Measurements from ENCODE around the gene NEO1. TPM values are rescaled to one million over a fixed set of nuclear protein-coding genes. Genes with fewer than 3 reads are reported as not detected.
A peak's percentile ranks its signal among the peaks of the same experiment; 100 is the strongest.

Gene NEO1
- total and polyA plus RNA-seq, 2 of the 13 experiments (the other 11 are each of a cell fraction or from before 2014, with no cell fraction given) = 8.4 to 11.0 TPM

DNA sequence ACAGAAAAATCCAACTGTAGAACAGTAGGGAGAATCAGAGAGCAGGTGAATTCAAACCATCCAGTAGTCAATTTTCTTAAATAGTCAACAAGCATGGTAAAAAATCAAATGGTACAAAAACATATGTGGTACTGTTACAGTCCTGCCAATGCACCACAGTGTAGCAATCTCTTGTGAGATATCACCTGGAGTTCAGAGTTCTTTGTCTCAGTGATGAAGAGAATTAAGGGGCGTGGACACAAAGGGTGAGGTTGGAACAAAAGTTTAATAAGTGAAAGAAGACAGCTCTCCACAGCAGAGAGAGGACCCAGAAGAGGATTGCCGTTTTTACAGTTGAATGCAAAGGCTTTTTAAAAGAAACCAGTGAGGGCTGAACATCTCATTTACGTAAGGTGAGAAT is 113.2 kb downstream of the NEO1 start:
- in situ Hi-C loops (cut with HindIII; ENCODE audit: extremely low pct_ligation_motif_present, low pct_unique_long_range_greater_than_20kb) = no loop called here
- H3K4me3 ChIP-seq (replicated peaks in 1 of 3; ENCODE audit: insufficient read depth in 1 of 3, low read depth in 2 of 3, low read length in 3 of 3) = no peak overlapping the region

DNA sequence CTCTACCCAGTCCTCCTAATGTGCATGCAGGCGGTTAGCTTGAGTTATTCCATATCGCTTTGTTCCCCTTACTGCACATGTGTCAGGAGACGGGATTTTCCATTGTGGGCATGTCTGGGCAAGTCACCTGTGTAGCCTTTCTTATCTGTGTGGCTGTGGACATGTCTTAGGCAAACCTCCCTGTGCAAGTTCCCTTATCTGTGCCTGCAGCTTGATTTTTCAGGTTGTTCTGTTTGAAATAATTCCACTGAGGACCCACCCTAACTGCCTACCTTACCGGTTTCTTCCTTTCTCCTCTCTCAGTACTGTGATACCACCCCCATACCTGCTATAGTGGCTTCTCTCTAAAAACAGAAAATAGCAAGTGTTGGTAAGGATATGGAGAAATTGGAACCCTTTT is 113.6 kb downstream of the NEO1 start:
- H3K9ac ChIP-seq (ENCODE audit: insufficient read depth, low read depth, low read length) = no peak overlapping the region
- H3K4me1 ChIP-seq (ENCODE audit: insufficient read depth, low read length) = peaks cover 15% of the 10 kb centered on the region
- no peak overlapping the region for H3K4me2 ChIP-seq (ENCODE audit: low read depth, low read length)
- intact Hi-C loops (cut with micrococcal nuclease; ENCODE audit: unreplicated experiment) = no loop called here
- H3K79me2 ChIP-seq (ENCODE audit: insufficient read depth, low read length) = no peaks in the 10 kb centered on the region
- FAIRE-seq (no peak), DNase-seq (ENCODE audit: low spot score) (peak; percentile 23), ATAC-seq (no peak)
- H3K27me3 ChIP-seq (ENCODE audit: control insufficient read depth in 1 of 2, insufficient read depth in 2 of 2, low read length in 2 of 2) = no peaks in the 10 kb centered on the region
- H2AFZ ChIP-seq (ENCODE audit: low read length) = no peak overlapping the region
- H4K20me1 ChIP-seq (ENCODE audit: insufficient read depth, low read length) = no peaks in the 10 kb centered on the region
- 95% methylated on average over 4 of the region's 4 CpGs for WGBS (ENCODE audit: low lambda C conversion rate)
- H3K27ac ChIP-seq (ENCODE audit: extremely low read length, insufficient read depth, low read length) = peak overlapping the region; percentile 28
- no peak overlapping the region for H3K4me3 ChIP-seq (replicated peaks in 1 of 3; ENCODE audit: insufficient read depth in 1 of 3, low read depth in 2 of 3, low read length in 3 of 3)
- POLR2A ChIA-PET = no interaction called here
- TSS peak; percentile 37 for BruUV-seq (replicated peaks)
- H3K9me3 ChIP-seq (ENCODE audit: low read length) = peaks cover 15% of the 10 kb centered on the region
- in situ Hi-C loops (cut with HindIII; ENCODE audit: extremely low pct_ligation_motif_present, low pct_unique_long_range_greater_than_20kb) = no loop called here
- CTCF ChIA-PET (ENCODE audit: low intra/inter-chr PET ratio, low total read pairs) = no interaction called here
- no peaks in the 10 kb centered on the region for H3K36me3 ChIP-seq (replicated peaks in 1 of 2; ENCODE audit: control insufficient read depth in 1 of 2, insufficient read depth in 2 of 2, low read length in 2 of 2)
- TF ChIP-seq ZBTB38 (CRISPR knock-in tag; IDR thresholded peaks at IDR 0.05) (0 out of 2 replicates have a peak, but pooled peaks have one; percentile 52), CBX5 (CRISPR knock-in tag; IDR thresholded peaks at IDR 0.05; ENCODE audit: borderline replicate concordance) (no peak), ZNF7 (CRISPR knock-in tag; IDR thresholded peaks at IDR 0.05) (peak; percentile 57), ZNF382 (CRISPR knock-in tag; IDR thresholded peaks at IDR 0.05; ENCODE audit: borderline replicate concordance) (no peak), TBL1XR1 (IDR thresholded peaks at IDR 0.05; ENCODE audit: borderline replicate concordance, low read length, partially characterized antibody) (no peak), NFE2L2 (IDR thresholded peaks at IDR 0.05; ENCODE audit: low read length) (no peak), ERF (CRISPR knock-in tag; IDR thresholded peaks at IDR 0.05) (no peak)
- TF ChIP-seq, protein P1, sequence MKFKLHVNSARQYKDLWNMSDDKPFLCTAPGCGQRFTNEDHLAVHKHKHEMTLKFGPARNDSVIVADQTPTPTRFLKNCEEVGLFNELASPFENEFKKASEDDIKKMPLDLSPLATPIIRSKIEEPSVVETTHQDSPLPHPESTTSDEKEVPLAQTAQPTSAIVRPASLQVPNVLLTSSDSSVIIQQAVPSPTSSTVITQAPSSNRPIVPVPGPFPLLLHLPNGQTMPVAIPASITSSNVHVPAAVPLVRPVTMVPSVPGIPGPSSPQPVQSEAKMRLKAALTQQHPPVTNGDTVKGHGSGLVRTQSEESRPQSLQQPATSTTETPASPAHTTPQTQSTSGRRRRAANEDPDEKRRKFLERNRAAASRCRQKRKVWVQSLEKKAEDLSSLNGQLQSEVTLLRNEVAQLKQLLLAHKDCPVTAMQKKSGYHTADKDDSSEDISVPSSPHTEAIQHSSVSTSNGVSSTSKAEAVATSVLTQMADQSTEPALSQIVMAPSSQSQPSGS (CRISPR knock-in tag; IDR thresholded peaks at IDR 0.05) = no peak
- TF ChIP-seq, protein P2, sequence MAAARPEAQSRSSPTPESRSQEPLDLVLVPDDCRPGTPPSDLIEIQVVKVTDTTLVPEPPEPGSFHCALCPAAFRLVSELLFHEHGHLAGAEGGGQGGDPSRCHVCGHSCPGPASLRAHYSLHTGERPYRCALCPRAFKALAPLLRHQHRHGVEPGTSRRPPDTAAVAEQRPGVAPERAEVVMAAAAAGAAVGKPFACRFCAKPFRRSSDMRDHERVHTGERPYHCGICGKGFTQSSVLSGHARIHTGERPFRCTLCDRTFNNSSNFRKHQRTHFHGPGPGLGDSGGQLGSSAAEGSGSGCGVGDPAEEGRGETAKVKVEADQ (CRISPR knock-in tag; IDR thresholded peaks at IDR 0.05; ENCODE audit: borderline replicate concordance) = no peak
- TF ChIP-seq, protein P3, sequence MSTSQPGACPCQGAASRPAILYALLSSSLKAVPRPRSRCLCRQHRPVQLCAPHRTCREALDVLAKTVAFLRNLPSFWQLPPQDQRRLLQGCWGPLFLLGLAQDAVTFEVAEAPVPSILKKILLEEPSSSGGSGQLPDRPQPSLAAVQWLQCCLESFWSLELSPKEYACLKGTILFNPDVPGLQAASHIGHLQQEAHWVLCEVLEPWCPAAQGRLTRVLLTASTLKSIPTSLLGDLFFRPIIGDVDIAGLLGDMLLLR (CRISPR knock-in tag; IDR thresholded peaks at IDR 0.05) = no peak

More for the DNA sequence above, 113.2 kb downstream of the NEO1 start:
- ChIA-PET CTCF (ENCODE audit: low intra/inter-chr PET ratio, low total read pairs) (no interaction called here), POLR2A (no interaction called here)
- peaks cover 15% of the 10 kb centered on the region for H3K9me3 ChIP-seq (ENCODE audit: low read length)
- no peaks in the 10 kb centered on the region for H3K79me2 ChIP-seq (ENCODE audit: insufficient read depth, low read length)
- BruUV-seq (replicated peaks) = no TSS peak
- no peaks in the 10 kb centered on the region for H3K36me3 ChIP-seq (replicated peaks in 1 of 2; ENCODE audit: control insufficient read depth in 1 of 2, insufficient read depth in 2 of 2, low read length in 2 of 2)
- peak; percentile 43 for FAIRE-seq
- TF ChIP-seq MAFG (CRISPR knock-in tag; IDR thresholded peaks at IDR 0.05) (no peak), KMT2B (CRISPR knock-in tag; IDR thresholded peaks at IDR 0.05) (no peak), ZMYM4 (CRISPR knock-in tag; IDR thresholded peaks at IDR 0.05) (no peak)
- TF ChIP-seq, protein P4, sequence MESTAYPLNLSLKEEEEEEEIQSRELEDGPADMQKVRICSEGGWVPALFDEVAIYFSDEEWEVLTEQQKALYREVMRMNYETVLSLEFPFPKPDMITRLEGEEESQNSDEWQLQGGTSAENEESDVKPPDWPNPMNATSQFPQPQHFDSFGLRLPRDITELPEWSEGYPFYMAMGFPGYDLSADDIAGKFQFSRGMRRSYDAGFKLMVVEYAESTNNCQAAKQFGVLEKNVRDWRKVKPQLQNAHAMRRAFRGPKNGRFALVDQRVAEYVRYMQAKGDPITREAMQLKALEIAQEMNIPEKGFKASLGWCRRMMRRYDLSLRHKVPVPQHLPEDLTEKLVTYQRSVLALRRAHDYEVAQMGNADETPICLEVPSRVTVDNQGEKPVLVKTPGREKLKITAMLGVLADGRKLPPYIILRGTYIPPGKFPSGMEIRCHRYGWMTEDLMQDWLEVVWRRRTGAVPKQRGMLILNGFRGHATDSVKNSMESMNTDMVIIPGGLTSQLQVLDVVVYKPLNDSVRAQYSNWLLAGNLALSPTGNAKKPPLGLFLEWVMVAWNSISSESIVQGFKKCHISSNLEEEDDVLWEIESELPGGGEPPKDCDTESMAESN (CRISPR knock-in tag; conservative IDR thresholded peaks at IDR 0.05) = no peak
- ATAC-seq = no peak
- no peak for DNase-seq (ENCODE audit: low spot score)
- peaks cover 15% of the 10 kb centered on the region for H3K4me1 ChIP-seq (ENCODE audit: insufficient read depth, low read length)
- 94% methylated on average over 3 of the region's 3 CpGs for WGBS (ENCODE audit: low lambda C conversion rate)
- H2AFZ ChIP-seq (ENCODE audit: low read length) = no peak overlapping the region
- H3K27me3 ChIP-seq (ENCODE audit: control insufficient read depth in 1 of 2, insufficient read depth in 2 of 2, low read length in 2 of 2) = no peaks in the 10 kb centered on the region
- no peak overlapping the region for H3K4me2 ChIP-seq (ENCODE audit: low read depth, low read length)
- H3K27ac ChIP-seq (ENCODE audit: extremely low read length, insufficient read depth, low read length) = no peak overlapping the region
- H4K20me1 ChIP-seq (ENCODE audit: insufficient read depth, low read length) = no peaks in the 10 kb centered on the region
- intact Hi-C loops (cut with micrococcal nuclease; ENCODE audit: unreplicated experiment) = no loop called here
- no peak overlapping the region for H3K9ac ChIP-seq (ENCODE audit: insufficient read depth, low read depth, low read length)
